K562 (cell line): ENCODE results near the gene SDF4. TPM values are rescaled to one million over a fixed set of nuclear protein-coding genes. Genes with fewer than 3 reads are reported as not detected.

Experiments
- ATAC-seq: fragments of 200-7000 bp; cut with Tn5 transposase; 3 replicates; pipeline ENCODE4 v1.9.1; 2020; ENCODE audit warnings: moderate library complexity
- BruUV-seq: library from RNA; stranded (reverse); fragments of 400-500 nt; replicated peaks from 2 replicates; lab custom pipeline; 2021; lab: Mats Ljungman, UMichigan
- CTCF ChIA-PET: fragments of 300-600 bp; formaldehyde crosslinking; extraction: SDS; loops from one replicate; lab custom pipeline; 2021; ENCODE audit warnings: low intra/inter-chr PET ratio; lab: Yijun Ruan, JAX
- POLR2A ChIA-PET: fragments of 300-600, 350-650 bp; sonication (Branson Sonifier 250); formaldehyde crosslinking; extraction: SDS; loops from one replicate; lab custom pipeline; 2021; ENCODE audit warnings: antibody characterized with exemption, inconsistent platforms; lab: Yijun Ruan, JAX
- DNase-seq, 4 experiments: peaks; one replicate each; pipeline versions ENCODE4 v3.0.0 to v3.0.0-alpha.2; 2011 to 2018; ENCODE audit warnings: low spot score in 3 of 4, mixed read lengths in 3 of 4; ENCODE audit errors: extremely low read depth in 1 of 4
- FAIRE-seq: peaks from 2 replicates; lab custom pipeline; 2011; peaks lifted over from hg19 to GRCh38; lab: Jason Lieb, UNC
- H2AFZ ChIP-seq: 2 replicates; pipeline ENCODE4 v1.6.0; 2011; ENCODE audit warnings: low read depth, low read length, control low read depth, inconsistent platforms
- H3K27ac ChIP-seq: fragments of 200-600 bp; 3 replicates; pipeline ENCODE4 v1.8.0; 2011; ENCODE audit warnings: low read depth, mild to moderate bottlenecking, control low read depth, inconsistent platforms, low read length, moderate library complexity, mixed read lengths; ENCODE audit errors: extremely low read depth
- H3K27me3 ChIP-seq, 2 experiments: fragments of 300-600 bp in 1 of 2; 2 replicates in 1 of 2; 3 replicates in 1 of 2; pipeline versions ENCODE4 v1.6.0 to v1.8.0; 2011; ENCODE audit warnings: inconsistent platforms in 2 of 2, low read length in 2 of 2, mild to moderate bottlenecking in 1 of 2, mixed read lengths in 1 of 2, moderate library complexity in 1 of 2; ENCODE audit not compliant: control insufficient read depth in 2 of 2, insufficient read depth in 2 of 2
- H3K36me3 ChIP-seq: fragments of 300-600 bp; 3 replicates; pipeline ENCODE4 v1.8.0; 2011; ENCODE audit warnings: mild to moderate bottlenecking, low read length, inconsistent platforms; ENCODE audit not compliant: control insufficient read depth, insufficient read depth
- H3K4me1 ChIP-seq, 2 experiments: fragments of 200-600 bp in 1 of 2; replicated peaks in 1 of 2; 2 replicates in 1 of 2; 3 replicates in 1 of 2; pipeline versions ENCODE4 v1.5.1 to v1.8.0; 2011; ENCODE audit warnings: inconsistent platforms in 2 of 2, low read length in 2 of 2, mild to moderate bottlenecking in 1 of 2, mixed read lengths in 1 of 2, moderate library complexity in 1 of 2; ENCODE audit not compliant: control insufficient read depth in 2 of 2, insufficient read depth in 2 of 2
- H3K4me2 ChIP-seq: 2 replicates; pipeline ENCODE4 v1.6.1; 2011; ENCODE audit warnings: low read length, control low read depth, inconsistent platforms, mixed read lengths; ENCODE audit not compliant: insufficient read depth
- H3K4me3 ChIP-seq: fragments of 200-600 bp; sonication (generic), shearing (Covaris generic); 2 replicates; pipeline ENCODE4 v1.5.1; 2016; ENCODE audit warnings: control low read depth, inconsistent platforms
- H3K79me2 ChIP-seq: fragments of 200-600 bp; 3 replicates; pipeline ENCODE4 v1.8.0; 2011; ENCODE audit warnings: low read length, inconsistent platforms; ENCODE audit not compliant: control insufficient read depth, insufficient read depth
- H3K9ac ChIP-seq, 2 experiments: 2 replicates each; pipeline versions ENCODE4 v1.6.0 to v1.6.1; 2011; ENCODE audit warnings: low read depth in 2 of 2, low read length in 2 of 2, control low read depth in 1 of 2, inconsistent platforms in 1 of 2, mild to moderate bottlenecking in 1 of 2, mixed read lengths in 1 of 2; ENCODE audit not compliant: insufficient read depth in 1 of 2
- H3K9me1 ChIP-seq: one replicate; pipeline ENCODE4 v1.6.0; 2011; ENCODE audit warnings: inconsistent platforms, mild to moderate bottlenecking, low read length, moderate library complexity; ENCODE audit not compliant: control insufficient read depth, insufficient read depth
- H3K9me3 ChIP-seq: replicated peaks from 2 replicates; pipeline ENCODE4 v1.5.1; 2011; ENCODE audit warnings: low read depth, low read length, inconsistent platforms; ENCODE audit not compliant: control insufficient read depth, insufficient read depth
- H4K20me1 ChIP-seq: replicated peaks from 2 replicates; pipeline ENCODE4 v1.6.1; 2011; ENCODE audit warnings: low read length, inconsistent platforms, mixed read lengths; ENCODE audit not compliant: control insufficient read depth, insufficient read depth
- CBX3 ChIP-seq, 2 experiments: IDR thresholded peaks; 1 replicate in 1 of 2; 2 replicates in 1 of 2; pipeline ENCODE4 v1.6.1; 2012; ENCODE audit warnings: inconsistent platforms in 2 of 2, low read length in 2 of 2, borderline replicate concordance in 1 of 2, control low read depth in 1 of 2
- CREB1 ChIP-seq, 2 experiments: sonication (generic) in 1 of 2; formaldehyde crosslinking in 1 of 2; IDR thresholded peaks; 2 replicates each; pipeline versions ENCODE4 v1.6.1 to v1.8.0; 2012 to 2022; ENCODE audit warnings: inconsistent platforms in 1 of 2, mild to moderate bottlenecking in 1 of 2, missing genetic modification reagents in 1 of 2, moderate library complexity in 1 of 2
- PRMT5 ChIP-seq: sonication (generic); formaldehyde crosslinking; IDR thresholded peaks from 2 replicates; pipeline ENCODE4 v1.5.0; 2020; ENCODE audit warnings: missing genetic modification reagents
- RBM25 ChIP-seq: fragments of 200-400 bp; formaldehyde crosslinking; IDR thresholded peaks from 2 replicates; pipeline ENCODE4 v1.6.1; 2018; ENCODE audit warnings: low read length, low read depth, moderate library complexity; ENCODE audit not compliant: severe bottlenecking
- TCF3 ChIP-seq: sonication (generic); formaldehyde crosslinking; IDR thresholded peaks from 2 replicates; pipeline ENCODE4 v1.4.0; 2020; ENCODE audit warnings: mild to moderate bottlenecking, missing genetic modification reagents
- TRIM24 ChIP-seq, 2 experiments: fragments of 450-650 bp; IDR thresholded peaks; 2 replicates each; pipeline ENCODE4 v1.6.1; 2016
- TRIM28 ChIP-seq: fragments of 450-650 bp; IDR thresholded peaks from 2 replicates; pipeline ENCODE4 v1.6.1; 2017
- ZNF24 ChIP-seq: fragments of 450-650 bp; IDR thresholded peaks from 2 replicates; pipeline ENCODE4 v1.6.1; 2016
- WGBS: fragments of 100-300 bp; shearing (Covaris generic); methylation state at CpG from one replicate; pipeline ENCODE4 v1.1.6; 2016; ENCODE audit warnings: low coverage, mixed read lengths; ENCODE audit not compliant: insufficient coverage; ENCODE audit errors: missing lambda C conversion rate; 5-methylcytosine and 5-hydroxymethylcytosine counted together
- in situ Hi-C: fragments of 300-500 bp; cut with MboI; formaldehyde crosslinking; loops from 4 replicates; pipeline ENCODE4 v1.15.0; 2018; ENCODE audit warnings: inconsistent platforms, mixed read lengths
- intact Hi-C: fragments of 100-400 bp; cut with micrococcal nuclease; formaldehyde crosslinking; loops from 2 replicates; pipeline ENCODE4 v1.14.2; 2022
- polyA plus RNA-seq, 8 experiments: library from polyadenylated mRNA; depleted of rRNA in 4 of 8; stranded (reverse) in 5 of 8; unstranded in 3 of 8; fragments of >200 nt; fragmentation: Nextera tagmentation in 2 of 8; fragmentation: Illumina TruSeq in 1 of 8; extraction: Ambion mirVana in 2 of 8; extraction: Trizol in 1 of 8; gene quantifications; 2 replicates each; pipeline versions ENCODE4 v1.2.1 to v1.2.3, GENCODE V29; 2011 to 2014; ENCODE audit warnings: inconsistent platforms in 1 of 8, missing spikeins in 1 of 8
- total RNA-seq, 7 experiments: library from RNA; depleted of rRNA in 6 of 7; stranded (reverse); fragments of >200 nt in 6 of 7; fragmentation: Illumina TruSeq in 2 of 7; extraction: Trizol in 2 of 7; gene quantifications; 2 replicates each; pipeline versions ENCODE4 v1.2.1 to v1.2.3, GENCODE V29; 2011 to 2021; ENCODE audit warnings: low replicate concordance in 1 of 7
- TF ChIP-seq, protein P1 (sequence below): IDR thresholded peaks from 2 replicates; pipeline ENCODE4 v1.6.1; 2011; ENCODE audit warnings: borderline replicate concordance, low read depth, mild to moderate bottlenecking, moderate library complexity, low read length; ENCODE audit not compliant: insufficient read depth, poor library complexity, severe bottlenecking
- TF ChIP-seq, protein P2 (sequence below): fragments of 450-650 bp; IDR thresholded peaks from 2 replicates; pipeline ENCODE4 v1.6.1; 2018; ENCODE audit warnings: mild to moderate bottlenecking, low read depth; ENCODE audit not compliant: partially characterized antibody

Gene SDF4
- total and polyA plus RNA-seq, 9 of the 15 experiments (the other 6 are each of a cell fraction or from before 2014, with no cell fraction given), result 0.35 to 160 (median 65.2) TPM

DNA sequence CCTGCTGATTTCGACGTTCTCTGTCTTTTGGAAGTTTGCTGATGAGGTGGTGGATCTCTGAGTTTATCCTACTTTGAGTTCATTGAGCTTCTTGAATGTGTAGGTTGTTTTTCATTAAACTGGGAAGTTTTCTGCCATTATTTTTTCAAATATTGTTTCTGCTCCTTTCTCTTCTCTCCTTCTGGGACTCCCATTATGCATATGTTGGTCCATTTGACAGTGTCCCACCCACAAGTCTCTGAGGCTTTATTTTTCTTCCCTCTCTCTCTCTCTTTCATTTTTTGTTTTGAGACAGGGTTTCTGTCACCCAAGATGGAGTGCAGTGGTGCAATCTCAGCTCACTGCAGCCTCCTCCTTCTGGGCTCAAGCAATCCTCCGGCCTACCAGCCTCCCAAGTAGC lies 37.1 kb downstream of the SDF4 start:
- H3K4me1 ChIP-seq, result peaks cover 0 to 29% of the 10 kb centered on the region in 2 experiments; a peak in 2 of 5 replicates
- no peak for DNase-seq
- intact Hi-C loops, result no loop called here
- no peak overlapping the region for H3K9ac ChIP-seq
- CTCF ChIA-PET, result no interaction called here
- in situ Hi-C loops, result no loop called here
- POLR2A ChIA-PET, result no interaction called here
- no peaks in the 10 kb centered on the region for H3K36me3 ChIP-seq
- no peak overlapping the region for H3K4me2 ChIP-seq
- no peaks in the 10 kb centered on the region for H3K9me1 ChIP-seq
- 25% methylated on average over 3 of the region's 3 CpGs for WGBS
- no peak overlapping the region for H3K4me3 ChIP-seq
- TF ChIP-seq, protein P1, sequence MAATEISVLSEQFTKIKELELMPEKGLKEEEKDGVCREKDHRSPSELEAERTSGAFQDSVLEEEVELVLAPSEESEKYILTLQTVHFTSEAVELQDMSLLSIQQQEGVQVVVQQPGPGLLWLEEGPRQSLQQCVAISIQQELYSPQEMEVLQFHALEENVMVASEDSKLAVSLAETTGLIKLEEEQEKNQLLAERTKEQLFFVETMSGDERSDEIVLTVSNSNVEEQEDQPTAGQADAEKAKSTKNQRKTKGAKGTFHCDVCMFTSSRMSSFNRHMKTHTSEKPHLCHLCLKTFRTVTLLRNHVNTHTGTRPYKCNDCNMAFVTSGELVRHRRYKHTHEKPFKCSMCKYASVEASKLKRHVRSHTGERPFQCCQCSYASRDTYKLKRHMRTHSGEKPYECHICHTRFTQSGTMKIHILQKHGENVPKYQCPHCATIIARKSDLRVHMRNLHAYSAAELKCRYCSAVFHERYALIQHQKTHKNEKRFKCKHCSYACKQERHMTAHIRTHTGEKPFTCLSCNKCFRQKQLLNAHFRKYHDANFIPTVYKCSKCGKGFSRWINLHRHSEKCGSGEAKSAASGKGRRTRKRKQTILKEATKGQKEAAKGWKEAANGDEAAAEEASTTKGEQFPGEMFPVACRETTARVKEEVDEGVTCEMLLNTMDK, result no peak
- no peak for TF ChIP-seq CREB1 (IDR thresholded peaks at IDR 0.05)
- TF ChIP-seq CREB1 (CRISPR knock-in tag; IDR thresholded peaks at IDR 0.05), result no peak
- TF ChIP-seq TRIM24 (IDR thresholded peaks at IDR 0.05), result peak in 1 of 2 experiments; percentile 39; a peak in 1 of 4 replicates
- TF ChIP-seq CBX3 (IDR thresholded peaks at IDR 0.05; ENCODE audit: borderline replicate concordance in 1 of 2, low read length in 2 of 2), result peak in 1 of 2 experiments; percentile 87; a peak in 2 of 3 replicates
- TF ChIP-seq TRIM28, result peak; percentile 92
- TF ChIP-seq TCF3 (CRISPR knock-in tag), result no peak
- TF ChIP-seq RBM25, result no peak
- no peak for TF ChIP-seq PRMT5 (CRISPR knock-in tag)
- TF ChIP-seq, protein P2, sequence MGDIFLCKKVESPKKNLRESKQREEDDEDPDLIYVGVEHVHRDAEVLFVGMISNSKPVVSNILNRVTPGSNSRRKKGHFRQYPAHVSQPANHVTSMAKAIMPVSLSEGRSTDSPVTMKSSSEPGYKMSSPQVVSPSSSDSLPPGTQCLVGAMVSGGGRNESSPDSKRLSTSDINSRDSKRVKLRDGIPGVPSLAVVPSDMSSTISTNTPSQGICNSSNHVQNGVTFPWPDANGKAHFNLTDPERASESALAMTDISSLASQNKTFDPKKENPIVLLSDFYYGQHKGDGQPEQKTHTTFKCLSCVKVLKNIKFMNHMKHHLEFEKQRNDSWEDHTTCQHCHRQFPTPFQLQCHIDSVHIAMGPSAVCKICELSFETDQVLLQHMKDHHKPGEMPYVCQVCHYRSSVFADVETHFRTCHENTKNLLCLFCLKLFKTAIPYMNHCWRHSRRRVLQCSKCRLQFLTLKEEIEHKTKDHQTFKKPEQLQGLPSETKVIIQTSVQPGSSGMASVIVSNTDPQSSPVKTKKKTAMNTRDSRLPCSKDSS, result peak; percentile 22
- TF ChIP-seq ZNF24, result no peak
- no peaks in the 10 kb centered on the region for H4K20me1 ChIP-seq
- peaks cover 6% of the 10 kb centered on the region; the same call in 1 of the 2 replicates for H3K9me3 ChIP-seq
- no peak for ATAC-seq
- H3K79me2 ChIP-seq, result no peaks in the 10 kb centered on the region
- no peak overlapping the region for H3K27ac ChIP-seq
- no peak overlapping the region for H2AFZ ChIP-seq
- H3K27me3 ChIP-seq, result no peaks in the 10 kb centered on the region; a peak in 2 of 5 replicates
- no peak for FAIRE-seq
- no TSS peak for BruUV-seq
